Caco-2 (cell line): Measurements from ENCODE around the gene YWHAB. TPM values are rescaled to one million over a fixed set of nuclear protein-coding genes. Genes with fewer than 3 reads are reported as not detected.

Experiments
- BruUV-seq: library from RNA; stranded (reverse); fragments of 400-500 nt; replicated peaks from 2 replicates; lab custom pipeline; 2021; lab: Mats Ljungman, UMichigan
- CTCF ChIA-PET: fragments of 300-600 bp; sonication (Branson Sonifier 250); formaldehyde crosslinking; loops from one replicate; lab custom pipeline; 2022; ENCODE audit warnings: antibody characterized with exemption; lab: Charles Lee
- POLR2A ChIA-PET: fragments of 300-600 bp; sonication (Branson Sonifier 250); formaldehyde crosslinking; loops from one replicate; lab custom pipeline; 2022; ENCODE audit warnings: antibody characterized with exemption; lab: Charles Lee
- DNase-seq, 2 experiments: peaks; one replicate each; pipeline versions ENCODE4 v3.0.0 to v3.0.0-alpha.2; 2020 to 2022
- H3K27me3 ChIP-seq: replicated peaks from 2 replicates; pipeline ENCODE4 v1.6.0; 2011; ENCODE audit warnings: low read length; ENCODE audit not compliant: control insufficient read depth, insufficient read depth
- H3K36me3 ChIP-seq: 2 replicates; pipeline ENCODE4 v1.5.1; 2011; ENCODE audit warnings: low read length; ENCODE audit not compliant: control insufficient read depth, insufficient read depth
- H3K4me1 ChIP-seq: fragments of 250-450 bp; sonication (Bioruptor Pico); 2 replicates; pipeline ENCODE4 v1.5.1; 2020; ENCODE audit warnings: mild to moderate bottlenecking
- H3K4me3 ChIP-seq: 2 replicates; pipeline ENCODE4 v1.5.1; 2011; ENCODE audit warnings: low read depth, mild to moderate bottlenecking, control low read depth, low read length
- H3K9me3 ChIP-seq: fragments of 250-450 bp; sonication (Bioruptor Pico); 2 replicates; pipeline ENCODE4 v1.5.1; 2020; ENCODE audit warnings: mild to moderate bottlenecking, moderate library complexity
- H3K27ac Mint-ChIP-seq: one replicate; pipeline ENCODE4 v1.8.0; 2022; ENCODE audit warnings: mixed read lengths; ENCODE audit not compliant: unreplicated experiment
- H3K27me3 Mint-ChIP-seq: one replicate; pipeline ENCODE4 v1.8.0; 2022; ENCODE audit warnings: mixed read lengths; ENCODE audit not compliant: insufficient read depth, unreplicated experiment
- H3K36me3 Mint-ChIP-seq: one replicate; pipeline ENCODE4 v1.8.0; 2022; ENCODE audit warnings: mild to moderate bottlenecking, mixed read lengths; ENCODE audit not compliant: insufficient read depth, unreplicated experiment
- H3K4me1 Mint-ChIP-seq: one replicate; pipeline ENCODE4 v1.8.0; 2022; ENCODE audit warnings: low read depth, mixed read lengths; ENCODE audit not compliant: unreplicated experiment
- H3K4me3 Mint-ChIP-seq: one replicate; pipeline ENCODE4 v1.8.0; 2022; ENCODE audit warnings: mild to moderate bottlenecking, moderate library complexity, mixed read lengths; ENCODE audit not compliant: unreplicated experiment
- H3K9me3 Mint-ChIP-seq: one replicate; pipeline ENCODE4 v1.8.0; 2022; ENCODE audit warnings: mixed read lengths; ENCODE audit not compliant: unreplicated experiment
- CTCF ChIP-seq, 2 experiments: fragments of 200-600 bp in 1 of 2; IDR thresholded peaks; 1 replicate in 1 of 2; 2 replicates in 1 of 2; pipeline versions ENCODE4 v1.5.1 to v1.8.0; 2011 to 2022; ENCODE audit warnings: antibody characterized with exemption in 1 of 2, control low read depth in 1 of 2, inconsistent platforms in 1 of 2, low read depth in 1 of 2, low read length in 1 of 2, mild to moderate bottlenecking in 1 of 2, moderate library complexity in 1 of 2; ENCODE audit not compliant: insufficient read depth in 1 of 2, severe bottlenecking in 1 of 2, unreplicated experiment in 1 of 2
- intact Hi-C: fragments of 100-400 bp; cut with micrococcal nuclease; formaldehyde crosslinking; loops from one replicate; pipeline ENCODE4 v1.10.0; 2022; ENCODE audit not compliant: unreplicated experiment
- total RNA-seq: library from RNA; stranded (reverse); gene quantifications from 2 replicates; pipeline ENCODE4 v1.2.3, GENCODE V29; 2022

Gene YWHAB
- total RNA-seq, 1 experiment from 2014 or later, result 522 TPM

DNA sequence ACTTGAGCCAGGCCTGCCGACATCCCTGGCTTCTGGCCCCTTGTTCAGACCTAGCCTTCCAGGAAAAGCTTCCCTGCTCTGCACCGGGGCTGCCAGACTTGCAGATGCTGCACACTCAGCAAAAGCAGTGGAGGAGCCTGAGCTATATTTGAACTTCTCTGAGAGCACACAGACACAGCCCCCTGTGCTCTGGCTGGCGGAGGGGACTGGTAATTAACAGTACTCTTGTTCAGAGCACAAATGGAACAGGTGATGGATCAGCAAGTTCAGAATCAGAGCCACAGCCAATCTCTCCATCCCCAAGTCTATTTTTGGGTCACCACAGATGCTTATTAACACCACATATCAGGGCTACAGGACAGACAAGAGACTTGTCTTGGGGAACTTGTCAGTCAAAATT, 47.6 kb upstream of the YWHAB start:
- Mint-ChIP-seq H3K9me3 (peaks cover 10% of the 10 kb centered on the region), H3K4me3 (no peak overlapping the region), H3K27me3 (peaks cover 9% of the 10 kb centered on the region), H3K4me1 (no peaks in the 10 kb centered on the region), H3K27ac (no peak overlapping the region), H3K36me3 (no peaks in the 10 kb centered on the region)
- Histone ChIP-seq H3K27me3 (no peaks in the 10 kb centered on the region), H3K9me3 (no peaks in the 10 kb centered on the region; the same call in 1 of the 2 replicates), H3K4me1 (no peaks in the 10 kb centered on the region), H3K36me3 (no peaks in the 10 kb centered on the region), H3K4me3 (no peak overlapping the region)
- intact Hi-C loops, result no loop called here
- TF ChIP-seq CTCF (IDR thresholded peaks at IDR 0.05; ENCODE audit: insufficient read depth in 1 of 2, low read depth in 1 of 2, low read length in 1 of 2, severe bottlenecking in 1 of 2, unreplicated experiment in 1 of 2), result no peak
- ChIA-PET POLR2A (no interaction called here), CTCF (no interaction called here)
- peak in 1 of 2 experiments; percentile 22 for DNase-seq
- no TSS peak for BruUV-seq

GRCh38 chr20:44838521-44838920, 47.0 kb upstream of the YWHAB start:
- POLR2A ChIA-PET, result no interaction called here
- H3K36me3 ChIP-seq, result no peaks in the 10 kb centered on the region
- H3K4me3 ChIP-seq, result no peak overlapping the region
- H3K27me3 ChIP-seq, result no peaks in the 10 kb centered on the region
- DNase-seq, result no peak
- BruUV-seq, result no TSS peak
- TF ChIP-seq CTCF (IDR thresholded peaks at IDR 0.05; ENCODE audit: insufficient read depth in 1 of 2, low read depth in 1 of 2, low read length in 1 of 2, severe bottlenecking in 1 of 2, unreplicated experiment in 1 of 2), result no peak
- Mint-ChIP-seq H3K27me3 (peaks cover 9% of the 10 kb centered on the region), H3K27ac (no peak overlapping the region), H3K4me3 (no peak overlapping the region), H3K36me3 (no peaks in the 10 kb centered on the region), H3K9me3 (peaks cover 10% of the 10 kb centered on the region), H3K4me1 (no peaks in the 10 kb centered on the region)
- CTCF ChIA-PET, result no interaction called here
- intact Hi-C loops, result no loop called here
- H3K9me3 ChIP-seq, result no peaks in the 10 kb centered on the region; the same call in 1 of the 2 replicates
- H3K4me1 ChIP-seq, result no peaks in the 10 kb centered on the region

GRCh38 chr20:44839481-44839880, 46.0 kb upstream of the YWHAB start:
- peaks cover 9% of the 10 kb centered on the region for H3K27me3 Mint-ChIP-seq
- no peaks in the 10 kb centered on the region for H3K4me1 Mint-ChIP-seq
- H3K27ac Mint-ChIP-seq, result no peak overlapping the region
- no peak for TF ChIP-seq CTCF (IDR thresholded peaks at IDR 0.05; ENCODE audit: insufficient read depth in 1 of 2, low read depth in 1 of 2, low read length in 1 of 2, severe bottlenecking in 1 of 2, unreplicated experiment in 1 of 2)
- Histone ChIP-seq H3K4me3 (no peak overlapping the region), H3K27me3 (no peaks in the 10 kb centered on the region), H3K4me1 (no peaks in the 10 kb centered on the region), H3K9me3 (no peaks in the 10 kb centered on the region; the same call in 1 of the 2 replicates), H3K36me3 (no peaks in the 10 kb centered on the region)
- H3K4me3 Mint-ChIP-seq, result no peak overlapping the region
- intact Hi-C loops, result no loop called here
- no TSS peak for BruUV-seq
- POLR2A ChIA-PET, result interaction anchor here (0.6 kb wide), 1 partner anchor 287 kb away, joined by 4 read pairs; no protein-coding TSS in a partner anchor
- H3K9me3 Mint-ChIP-seq, result peaks cover 10% of the 10 kb centered on the region
- no peak for DNase-seq
- CTCF ChIA-PET, result no interaction called here
- H3K36me3 Mint-ChIP-seq, result no peaks in the 10 kb centered on the region
